ENCODE measurements around the gene AKAP13.

GRCh38 chr15:85504749-85505676, 124.6 kb downstream of the AKAP13 start:
- TF ChIP-seq TARDBP (IDR thresholded peaks at IDR 0.05), result no peak
- no peak for TF ChIP-seq FOXA1 (IDR thresholded peaks at IDR 0.05)
- no peak for TF ChIP-seq ZNF384 (IDR thresholded peaks at IDR 0.05)
- TF ChIP-seq ELF4 (IDR thresholded peaks at IDR 0.05), result no peak
- TF ChIP-seq NFRKB (IDR thresholded peaks at IDR 0.05), result no peak
- no peak for TF ChIP-seq LEF1 (IDR thresholded peaks at IDR 0.05; ENCODE audit: borderline replicate concordance)
- TF ChIP-seq SP1 (IDR thresholded peaks at IDR 0.05), result no peak

Measured in HEK293T (cell line).